ENCODE data around the gene PHAX.
"Not testable (repeated sequence)": the region's sequence is repeated elsewhere in the genome, so short reads cannot be mapped to it uniquely, and the experiment has no call there.

GRCh38 chr5:126555101-126555500, 45.6 kb upstream of the PHAX start:
- TF ChIP-seq CTCF (IDR thresholded peaks at IDR 0.05; ENCODE audit: low read depth, low read length); EZH2phosphoT487 (IDR thresholded peaks at IDR 0.05; ENCODE audit: low read depth): not testable (repeated sequence)
